H1 (cell line): ENCODE results near the gene CRABP1. TPM values are rescaled to one million over a fixed set of nuclear protein-coding genes. Genes with fewer than 3 reads are reported as not detected.

Source experiments
- CTCF ChIA-PET: fragments of 300-600 bp; sonication (Branson Sonifier 250); formaldehyde crosslinking; loops from one replicate; lab custom pipeline; 2021; ENCODE audit not compliant: partially characterized antibody; lab: Charles Lee
- POLR2A ChIA-PET: fragments of 300-600 bp; sonication (Branson Sonifier 250); formaldehyde crosslinking; loops from one replicate; lab custom pipeline; 2021; ENCODE audit warnings: inconsistent platforms; ENCODE audit not compliant: partially characterized antibody; lab: Charles Lee
- DNase-seq, 2 experiments: peaks; one replicate each; pipeline versions ENCODE4 v3.0.0 to v3.0.0-alpha.2; 2010 to 2022; ENCODE audit warnings: low spot score in 2 of 2, low read depth in 1 of 2, mixed read lengths in 1 of 2
- FAIRE-seq: peaks from 2 replicates; lab custom pipeline; 2011; peaks lifted over from hg19 to GRCh38; lab: Jason Lieb, UNC
- H2AFZ ChIP-seq: 2 replicates; pipeline ENCODE4 v1.8.1; 2012; ENCODE audit warnings: low read length, inconsistent platforms
- H2AK5ac ChIP-seq: 2 replicates; pipeline ENCODE4 v1.6.1; 2013; ENCODE audit warnings: low read depth, low read length
- H2BK120ac ChIP-seq: replicated peaks from 2 replicates; pipeline ENCODE3; 2013; ENCODE audit warnings: low read depth, low read length, inconsistent platforms
- H2BK12ac ChIP-seq: 2 replicates; pipeline ENCODE4 v1.6.1; 2013; ENCODE audit warnings: low read depth, low read length
- H2BK15ac ChIP-seq: 2 replicates; pipeline ENCODE4 v1.6.1; 2013; ENCODE audit warnings: low read length
- H2BK20ac ChIP-seq: 2 replicates; pipeline ENCODE4 v1.6.1; 2013; ENCODE audit warnings: low read length
- H2BK5ac ChIP-seq: 2 replicates; pipeline ENCODE4 v1.6.1; 2013; ENCODE audit warnings: low read depth, low read length
- H3K14ac ChIP-seq: 2 replicates; pipeline ENCODE4 v1.6.1; 2013; ENCODE audit warnings: inconsistent platforms; ENCODE audit not compliant: insufficient read length
- H3K18ac ChIP-seq: 2 replicates; pipeline ENCODE4 v1.6.1; 2013; ENCODE audit warnings: low read length; ENCODE audit errors: extremely low read depth
- H3K23ac ChIP-seq: 2 replicates; pipeline ENCODE4 v1.6.1; 2013; ENCODE audit warnings: inconsistent platforms; ENCODE audit not compliant: insufficient read length
- H3K23me2 ChIP-seq: 2 replicates; pipeline ENCODE4 v1.6.1; 2013; ENCODE audit warnings: low read depth, low read length
- H3K27ac ChIP-seq: 2 replicates; pipeline ENCODE4 v1.6.1; 2011; ENCODE audit warnings: low read depth, low read length, inconsistent platforms
- H3K27me3 ChIP-seq, 4 experiments: replicated peaks in 1 of 4; 1 replicate in 1 of 4; 2 replicates in 3 of 4; pipeline versions ENCODE4 v1.6.1 to v1.8.1; 2011 to 2013; ENCODE audit warnings: low read length in 3 of 4, mild to moderate bottlenecking in 3 of 4, inconsistent platforms in 2 of 4, mixed read lengths in 2 of 4, moderate library complexity in 1 of 4; ENCODE audit not compliant: control insufficient read depth in 3 of 4, insufficient read depth in 3 of 4; ENCODE audit errors: extremely low read depth in 1 of 4
- H3K36me3 ChIP-seq, 4 experiments: 2 replicates each; pipeline versions ENCODE4 v1.6.1 to v1.8.1; 2011 to 2013; ENCODE audit warnings: mild to moderate bottlenecking in 4 of 4, low read length in 3 of 4, moderate library complexity in 2 of 4, control low read depth in 1 of 4, inconsistent platforms in 1 of 4; ENCODE audit not compliant: insufficient read depth in 4 of 4, control insufficient read depth in 2 of 4
- H3K4ac ChIP-seq: replicated peaks from 2 replicates; pipeline ENCODE3; 2013; ENCODE audit warnings: low read length, low read depth, mixed read lengths, inconsistent platforms; ENCODE audit not compliant: insufficient read length
- H3K4me1 ChIP-seq, 4 experiments: replicated peaks in 1 of 4; 1 replicate in 1 of 4; 2 replicates in 3 of 4; pipeline versions ENCODE4 v1.6.1 to v1.8.1; 2011 to 2013; ENCODE audit warnings: low read length in 3 of 4, inconsistent platforms in 2 of 4, mixed read lengths in 1 of 4; ENCODE audit not compliant: insufficient read depth in 4 of 4, control insufficient read depth in 3 of 4
- H3K4me2 ChIP-seq, 2 experiments: 2 replicates each; pipeline versions ENCODE4 v1.6.1 to v1.8.1; 2011 to 2013; ENCODE audit warnings: low read depth in 2 of 2, low read length in 2 of 2, control low read depth in 1 of 2, inconsistent platforms in 1 of 2, mild to moderate bottlenecking in 1 of 2; ENCODE audit not compliant: insufficient read depth in 1 of 2
- H3K4me3 ChIP-seq, 4 experiments: fragments of 200-600, 300-600 bp in 1 of 4; sonication (generic), shearing (Covaris generic), sonication (Bioruptor Twin) in 1 of 4; 2 replicates each; pipeline versions ENCODE4 v1.5.1 to v1.8.1; 2011 to 2016; ENCODE audit warnings: low read length in 4 of 4, low read depth in 3 of 4, control low read depth in 2 of 4, inconsistent platforms in 2 of 4, mild to moderate bottlenecking in 2 of 4, mixed read lengths in 1 of 4, moderate library complexity in 1 of 4; ENCODE audit not compliant: insufficient read depth in 2 of 4; ENCODE audit errors: extremely low read depth in 1 of 4
- H3K56ac ChIP-seq: replicated peaks from 2 replicates; pipeline ENCODE3; 2013; ENCODE audit warnings: low read depth, mild to moderate bottlenecking, mixed read lengths, low read length, inconsistent platforms; ENCODE audit not compliant: insufficient read length
- H3K79me1 ChIP-seq: 2 replicates; pipeline ENCODE4 v1.6.1; 2013; ENCODE audit warnings: low read depth, low read length, control low read depth
- H3K79me2 ChIP-seq, 2 experiments: 2 replicates each; pipeline versions ENCODE4 v1.6.1 to v1.8.1; 2012 to 2013; ENCODE audit warnings: low read length in 2 of 2, mild to moderate bottlenecking in 2 of 2, inconsistent platforms in 1 of 2; ENCODE audit not compliant: insufficient read depth in 2 of 2, control insufficient read depth in 1 of 2
- H3K9ac ChIP-seq, 4 experiments: replicated peaks in 1 of 4; 1 replicate in 1 of 4; 2 replicates in 3 of 4; pipeline versions ENCODE4 v1.6.1 to v1.8.1; 2011 to 2013; ENCODE audit warnings: low read depth in 3 of 4, low read length in 3 of 4, control low read depth in 2 of 4, mild to moderate bottlenecking in 2 of 4, moderate library complexity in 2 of 4, inconsistent platforms in 1 of 4; ENCODE audit errors: extremely low read depth in 1 of 4
- H3K9me3 ChIP-seq, 2 experiments: 2 replicates each; pipeline versions ENCODE4 v1.6.1 to v1.8.1; 2012 to 2013; ENCODE audit warnings: mild to moderate bottlenecking in 2 of 2, moderate library complexity in 2 of 2, control low read depth in 1 of 2, inconsistent platforms in 1 of 2, low read depth in 1 of 2, low read length in 1 of 2, mixed read lengths in 1 of 2; ENCODE audit not compliant: insufficient read depth in 2 of 2
- H4K20me1 ChIP-seq, 2 experiments: replicated peaks in 1 of 2; 2 replicates each; pipeline versions ENCODE3 to v1.8.1; 2011 to 2013; ENCODE audit warnings: inconsistent platforms in 2 of 2, low read length in 2 of 2, mild to moderate bottlenecking in 1 of 2; ENCODE audit not compliant: insufficient read depth in 2 of 2, control insufficient read depth in 1 of 2
- H4K5ac ChIP-seq: 2 replicates; pipeline ENCODE4 v1.6.1; 2013; ENCODE audit warnings: low read length, low read depth, mixed read lengths, inconsistent platforms; ENCODE audit not compliant: insufficient read length
- H4K8ac ChIP-seq: 2 replicates; pipeline ENCODE4 v1.8.0; 2013; ENCODE audit warnings: mild to moderate bottlenecking, moderate library complexity, low read length, inconsistent platforms; ENCODE audit not compliant: insufficient read depth; ENCODE audit errors: extremely low read depth
- H4K91ac ChIP-seq: replicated peaks from 2 replicates; pipeline ENCODE3; 2013; ENCODE audit warnings: low read length, mixed read lengths, inconsistent platforms; ENCODE audit not compliant: insufficient read length
- ASH2L ChIP-seq: fragments of 200-600, 300-600 bp; sonication (generic); IDR thresholded peaks from one replicate; pipeline ENCODE4 v1.7.1; 2017; ENCODE audit warnings: low read length
- BCL11A ChIP-seq, 2 experiments: IDR thresholded peaks; one replicate each; pipeline ENCODE4 v1.6.1; 2011; ENCODE audit warnings: low read depth in 2 of 2, low read length in 2 of 2, mild to moderate bottlenecking in 2 of 2
- CBX5 ChIP-seq: fragments of 300-800, 300-1000 bp; sonication (generic); IDR thresholded peaks from 2 replicates; pipeline ENCODE4 v1.7.1; 2016; ENCODE audit warnings: antibody characterized with exemption, low read length, low read depth
- CEBPB ChIP-seq: IDR thresholded peaks from 2 replicates; pipeline ENCODE4 v1.6.1; 2012; ENCODE audit warnings: low read depth, low read length
- EGR1 ChIP-seq: IDR thresholded peaks from 2 replicates; pipeline ENCODE4 v1.6.1; 2011; ENCODE audit warnings: low read depth, low read length, borderline replicate concordance
- EZH2 ChIP-seq: fragments of 200-600 bp; sonication (generic); IDR thresholded peaks from 2 replicates; pipeline ENCODE4 v1.7.1; 2012; ENCODE audit warnings: low read depth, mild to moderate bottlenecking, moderate library complexity, low read length, inconsistent platforms; ENCODE audit not compliant: severe bottlenecking
- HDAC6 ChIP-seq: IDR thresholded peaks from one replicate; pipeline ENCODE4 v1.7.1; 2012; ENCODE audit warnings: low read depth, mild to moderate bottlenecking, inconsistent platforms, low read length, moderate library complexity
- KDM5A ChIP-seq: fragments of 200-600 bp; IDR thresholded peaks from 2 replicates; pipeline ENCODE4 v1.7.1; 2012; ENCODE audit warnings: mild to moderate bottlenecking, low read length, inconsistent platforms, mixed read lengths
- NRF1 ChIP-seq: IDR thresholded peaks from 2 replicates; pipeline ENCODE4 v1.6.1; 2011; ENCODE audit warnings: mild to moderate bottlenecking, low read depth, low read length, improper control_type of control experiment
- POLR2A ChIP-seq, 2 experiments: IDR thresholded peaks; 1 replicate in 1 of 2; 2 replicates in 1 of 2; pipeline ENCODE4 v1.6.1; 2011; ENCODE audit warnings: low read depth in 2 of 2, low read length in 2 of 2, mild to moderate bottlenecking in 2 of 2; ENCODE audit errors: control extremely low read depth in 1 of 2
- RNF2 ChIP-seq: fragments of 200-900, 300-1000 bp; sonication (generic); IDR thresholded peaks from 2 replicates; pipeline ENCODE4 v1.7.1; 2016; ENCODE audit warnings: borderline replicate concordance, low read depth, mild to moderate bottlenecking, antibody characterized with exemption, low read length; ENCODE audit not compliant: poor library complexity, severe bottlenecking; ENCODE audit errors: missing control alignments
- SAP30 ChIP-seq: fragments of 300-600 bp; sonication (generic); IDR thresholded peaks from 2 replicates; pipeline ENCODE4 v1.7.1; 2012; ENCODE audit warnings: low read length, moderate library complexity, mild to moderate bottlenecking, inconsistent platforms; ENCODE audit not compliant: insufficient read depth, insufficient replicate concordance
- TAF7 ChIP-seq: optimal IDR thresholded peaks from 2 replicates; pipeline ENCODE3; 2011; ENCODE audit warnings: low read depth, mild to moderate bottlenecking, inconsistent platforms, low read length, moderate library complexity, borderline replicate concordance
- WGBS, 2 experiments: shearing (Covaris generic) in 1 of 2; methylation state at CpG; one replicate each; pipeline versions ENCODE4 v1.1.6 to v1.1.7; 2013 to 2015; ENCODE audit warnings: low lambda C conversion rate in 2 of 2, mixed read lengths in 2 of 2, inconsistent platforms in 1 of 2, low coverage in 1 of 2, missing lambda C conversion rate in 1 of 2; ENCODE audit not compliant: insufficient replicate concordance in 2 of 2, insufficient coverage in 1 of 2, insufficient read length in 1 of 2; ENCODE audit errors: extremely low coverage in 1 of 2, missing lambda C conversion rate in 1 of 2; 5-methylcytosine and 5-hydroxymethylcytosine counted together
- polyA plus RNA-seq, 7 experiments: library from polyadenylated mRNA; depleted of rRNA in 3 of 7; stranded (reverse) in 5 of 7; unstranded in 2 of 7; fragments of >200 nt in 5 of 7; fragments of 200-250 nt in 2 of 7; gene quantifications; 1 replicate in 5 of 7; 2 replicates in 1 of 7; 4 replicates in 1 of 7; pipeline versions ENCODE4 v1.2.1 to v1.2.3, GENCODE V29; 2011 to 2013; ENCODE audit warnings: missing spikeins in 2 of 7, mixed read lengths in 2 of 7
- total RNA-seq: library from RNA; stranded (reverse); fragmentation: NEBNext Ultra II Directional; extraction: Animal tissue kit (Norgen Biotek cat#: 25700); gene quantifications from 2 replicates; pipeline ENCODE4 v1.2.1, GENCODE V29; 2021

The CRABP1 gene
- total and polyA plus RNA-seq, 2 of the 8 experiments (the other 6 are each of a cell fraction or from before 2014, with no cell fraction given) = 385 to 655 TPM

DNA sequence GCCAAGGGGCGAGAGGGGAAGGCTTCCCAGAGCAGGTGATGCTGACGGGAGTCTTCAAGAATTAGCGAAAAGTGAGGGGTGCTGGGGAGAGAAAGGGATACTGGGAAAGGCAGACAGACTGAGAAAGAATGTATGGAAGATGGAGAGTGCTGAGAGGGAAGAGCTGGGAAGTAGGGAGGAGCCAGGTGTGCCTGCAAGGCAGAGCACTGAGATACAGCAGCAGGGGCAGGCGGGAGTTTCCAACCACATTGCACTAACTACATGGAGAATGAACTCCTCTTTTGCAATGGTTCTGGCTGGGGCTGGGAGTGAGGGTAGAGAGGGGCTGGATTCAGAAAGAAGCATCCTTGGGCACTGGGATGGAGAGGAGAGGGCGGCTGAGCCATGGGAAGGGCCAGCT, 16.0 kb upstream of the CRABP1 start:
- Histone ChIP-seq H3K4me1 (peaks cover 8 to 19% (median 14%) of the 10 kb centered on the region in 4 experiments), H2BK5ac (peak overlapping the region; percentile 75; the same call in 1 of the 2 replicates), H3K23ac (no peak overlapping the region), H3K9me3 (no peaks in the 10 kb centered on the region), H3K79me2 (no peaks in the 10 kb centered on the region), H4K8ac (0 out of 2 replicates have a peak overlapping the region, but pooled peaks have one; percentile 9), H3K36me3 (no peaks in the 10 kb centered on the region), H4K20me1 (no peaks in the 10 kb centered on the region), H3K23me2 (no peaks in the 10 kb centered on the region), H3K79me1 (no peaks in the 10 kb centered on the region), H3K27ac (no peak overlapping the region), H3K18ac (0 out of 2 replicates have a peak overlapping the region, but pooled peaks have one; percentile 16), H2BK15ac (no peak overlapping the region; the same call in 1 of the 2 replicates), H2BK12ac (peak overlapping the region; percentile 80; the same call in 1 of the 2 replicates), H2BK20ac (0 out of 2 replicates have a peak overlapping the region, but pooled peaks have one; percentile 66), H3K4ac (no peak overlapping the region), H3K27me3 (no peaks in the 10 kb centered on the region), H2BK120ac (no peak overlapping the region), H2AFZ (peak overlapping the region; percentile 13; the same call in 1 of the 2 replicates), H3K4me3 (no peak overlapping the region), H3K14ac (no peak overlapping the region), H4K5ac (no peak overlapping the region), H3K9ac (no peak overlapping the region), H3K4me2 (no peak overlapping the region), H4K91ac (peak overlapping the region; percentile 89), H2AK5ac (peak overlapping the region; percentile 86; the same call in 1 of the 2 replicates), H3K56ac (no peak overlapping the region)
- DNase-seq (no peak), FAIRE-seq (no peak)
- WGBS, 2 experiments = 89% methylated on average over 5 of the region's 5 CpGs; no CpG with 5 or more reads in 1 of the 2 experiments
- POLR2A ChIA-PET = interaction anchor here (1.2 to 1.6 kb wide), 2 partner anchors 20 to 25 kb away, joined by 4 read pairs; partner anchors contain the start of gene SKIC8
- TF ChIP-seq RNF2 = no peak
- TF ChIP-seq CEBPB = no peak
- no peak for TF ChIP-seq SAP30
- no peak for TF ChIP-seq EGR1
- no peak for TF ChIP-seq CBX5
- no peak for TF ChIP-seq KDM5A
- no peak for TF ChIP-seq BCL11A (IDR thresholded peaks at IDR 0.05; ENCODE audit: low read depth in 2 of 2, low read length in 2 of 2)
- no peak for TF ChIP-seq HDAC6
- TF ChIP-seq POLR2A (IDR thresholded peaks at IDR 0.05; ENCODE audit: control extremely low read depth in 1 of 2, low read depth in 2 of 2, low read length in 2 of 2) = no peak
- no peak for TF ChIP-seq NRF1
- TF ChIP-seq ASH2L = no peak
- TF ChIP-seq TAF7 = no peak
- no peak for TF ChIP-seq EZH2
- CTCF ChIA-PET = interaction anchor here (0.6 to 5.6 kb wide), 6 partner anchors 12 to 99 kb away, joined by 3 to 42 read pairs (median 12); partner anchors contain the start of gene CRABP1
